HEK293 (cell line): ENCODE data around the gene SNRPD3.

Source experiments
- HOXC10 ChIP-seq: sonication (generic); formaldehyde crosslinking; IDR thresholded peaks from 2 replicates; pipeline ENCODE4 v1.8.1; 2023; ENCODE audit warnings: mild to moderate bottlenecking, missing genetic modification reagents
- SETDB1 ChIP-seq: IDR thresholded peaks from one replicate; pipeline ENCODE4 v1.6.1; 2017; ENCODE audit warnings: mild to moderate bottlenecking, low read length, moderate library complexity, mixed read lengths; ENCODE audit not compliant: insufficient read length
- SP2 ChIP-seq: fragments of 450-650 bp; formaldehyde crosslinking; IDR thresholded peaks from 2 replicates; pipeline ENCODE4 v1.5.1; 2016; ENCODE audit warnings: missing biosample characterization, missing genetic modification characterization
- WT1 ChIP-seq: fragments of 450-650 bp; formaldehyde crosslinking; IDR thresholded peaks from 2 replicates; pipeline ENCODE4 v1.5.1; 2016; ENCODE audit warnings: missing biosample characterization, missing genetic modification characterization
- ZBTB7A ChIP-seq: fragments of 450-650 bp; formaldehyde crosslinking; IDR thresholded peaks from 2 replicates; pipeline ENCODE4 v1.5.1; 2016; ENCODE audit warnings: low read depth, missing biosample characterization, missing genetic modification characterization
- ZBTB8A ChIP-seq: fragments of 450-650 bp; formaldehyde crosslinking; IDR thresholded peaks from 2 replicates; pipeline ENCODE4 v1.5.1; 2016; ENCODE audit warnings: missing biosample characterization, missing genetic modification characterization
- ZFP3 ChIP-seq: fragments of 450-650 bp; formaldehyde crosslinking; IDR thresholded peaks from 2 replicates; pipeline ENCODE4 v1.5.1; 2016; ENCODE audit warnings: low read depth, missing biosample characterization, missing genetic modification characterization
- ZFP41 ChIP-seq: fragments of 450-650 bp; formaldehyde crosslinking; IDR thresholded peaks from 2 replicates; pipeline ENCODE4 v1.5.1; 2016; ENCODE audit warnings: missing biosample characterization, missing genetic modification characterization, borderline replicate concordance
- ZFP69B ChIP-seq: fragments of 450-650 bp; formaldehyde crosslinking; IDR thresholded peaks from 2 replicates; pipeline ENCODE4 v1.5.1; 2016; ENCODE audit warnings: missing biosample characterization, missing genetic modification characterization
- ZNF169 ChIP-seq: fragments of 450-650 bp; formaldehyde crosslinking; IDR thresholded peaks from 2 replicates; pipeline ENCODE4 v1.5.1; 2016; ENCODE audit warnings: missing biosample characterization, missing genetic modification characterization
- ZNF174 ChIP-seq: fragments of 450-650 bp; formaldehyde crosslinking; IDR thresholded peaks from 2 replicates; pipeline ENCODE4 v1.5.0; 2017; ENCODE audit warnings: missing biosample characterization, mild to moderate bottlenecking, missing genetic modification characterization
- ZNF274 ChIP-seq, 2 experiments: fragments of 200-500 bp in 1 of 2; fragments of 450-650 bp in 1 of 2; sonication (Bioruptor generic) in 1 of 2; formaldehyde crosslinking in 1 of 2; IDR thresholded peaks; 2 replicates each; pipeline versions ENCODE4 v1.5.1 to v1.6.1; 2014 to 2016; ENCODE audit warnings: borderline replicate concordance in 1 of 2, inconsistent platforms in 1 of 2, low read length in 1 of 2, missing biosample characterization in 1 of 2, missing genetic modification characterization in 1 of 2
- ZNF426 ChIP-seq: fragments of 450-650 bp; formaldehyde crosslinking; IDR thresholded peaks from 2 replicates; pipeline ENCODE4 v1.5.1; 2017; ENCODE audit warnings: missing biosample characterization, missing genetic modification characterization, mild to moderate bottlenecking, inconsistent platforms, moderate library complexity
- ZNF510 ChIP-seq: fragments of 450-650 bp; formaldehyde crosslinking; IDR thresholded peaks from 2 replicates; pipeline ENCODE4 v1.5.1; 2018; ENCODE audit warnings: mild to moderate bottlenecking, missing genetic modification characterization, missing biosample characterization; ENCODE audit not compliant: insufficient replicate concordance
- ZNF529 ChIP-seq: fragments of 450-650 bp; formaldehyde crosslinking; IDR thresholded peaks from 2 replicates; pipeline ENCODE4 v1.5.1; 2017; ENCODE audit warnings: missing genetic modification characterization, missing biosample characterization; ENCODE audit not compliant: insufficient replicate concordance
- ZNF624 ChIP-seq: fragments of 450-650 bp; formaldehyde crosslinking; IDR thresholded peaks from 2 replicates; pipeline ENCODE4 v1.5.1; 2017; ENCODE audit warnings: missing biosample characterization, missing genetic modification characterization
- ZNF664 ChIP-seq: fragments of 450-650 bp; formaldehyde crosslinking; IDR thresholded peaks from 2 replicates; pipeline ENCODE4 v1.5.1; 2016; ENCODE audit warnings: missing biosample characterization, missing genetic modification characterization
- TF ChIP-seq, protein P1 (sequence below): fragments of 450-650 bp; formaldehyde crosslinking; IDR thresholded peaks from 2 replicates; pipeline ENCODE4 v1.5.1; 2016; ENCODE audit warnings: missing biosample characterization, missing genetic modification characterization
- TF ChIP-seq, protein P2 (sequence below): fragments of 450-650 bp; formaldehyde crosslinking; IDR thresholded peaks from 2 replicates; pipeline ENCODE4 v1.5.1; 2017; ENCODE audit warnings: missing biosample characterization, missing genetic modification characterization
- TF ChIP-seq, protein P3 (sequence below): fragments of 450-650 bp; formaldehyde crosslinking; IDR thresholded peaks from 2 replicates; pipeline ENCODE4 v1.5.1; 2016; ENCODE audit warnings: missing biosample characterization, missing genetic modification characterization
- TF ChIP-seq, protein P4 (sequence below): fragments of 450-650 bp; formaldehyde crosslinking; IDR thresholded peaks from 2 replicates; pipeline ENCODE4 v1.5.1; 2017; ENCODE audit warnings: missing biosample characterization, missing genetic modification characterization
- TF ChIP-seq, protein P5 (sequence below): fragments of 450-650 bp; formaldehyde crosslinking; IDR thresholded peaks from 2 replicates; pipeline ENCODE4 v1.5.1; 2016; ENCODE audit warnings: missing biosample characterization, missing genetic modification characterization

SNRPD3 gene

DNA sequence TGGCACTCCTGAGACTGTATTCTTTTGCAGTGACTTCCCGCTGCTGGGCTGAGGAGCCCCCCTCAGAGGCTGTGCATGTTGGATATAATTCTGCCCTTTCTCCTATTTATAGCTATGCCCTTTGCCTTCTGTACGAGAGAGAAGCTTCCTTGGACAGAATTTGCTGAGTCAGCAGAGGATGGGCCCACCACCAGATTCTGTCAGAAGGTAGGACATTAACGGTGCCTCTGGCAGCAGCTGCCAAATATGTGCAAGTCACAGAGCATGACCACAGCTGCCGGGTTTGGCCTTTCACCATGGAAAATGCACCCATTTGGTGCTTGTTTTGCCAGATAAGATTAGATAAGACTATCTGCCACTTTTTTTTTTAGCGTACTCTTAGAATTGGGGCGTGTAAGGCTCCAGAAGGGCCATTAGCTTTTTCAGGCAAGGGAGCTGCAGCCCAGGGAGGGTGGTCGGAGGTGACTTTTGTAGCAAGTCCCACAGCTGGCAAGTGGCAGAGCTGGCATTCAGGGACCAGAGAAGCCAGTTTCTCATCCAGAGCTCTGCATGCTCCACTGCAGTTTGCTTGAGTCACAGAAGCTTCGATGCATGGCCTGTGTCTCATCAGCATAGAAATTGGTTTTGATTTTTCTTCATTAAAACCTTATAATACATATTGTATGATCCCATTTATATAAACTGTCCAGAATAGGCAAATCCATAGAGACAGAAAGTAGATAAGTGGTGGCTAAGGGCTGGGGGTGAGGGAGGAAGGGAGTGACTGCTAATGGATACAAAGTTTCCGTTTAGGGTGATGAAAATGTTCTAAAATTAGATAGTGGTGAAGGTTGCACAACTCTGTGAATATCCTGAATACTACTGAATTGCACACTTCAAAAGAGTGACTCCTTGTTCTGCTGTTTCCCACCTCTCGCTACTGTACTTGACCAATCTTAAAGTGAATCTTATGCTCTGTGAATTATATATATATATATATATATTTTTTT, 44.9 kb upstream of the SNRPD3 start (continued):
- TF ChIP-seq ZFP3 (no peak), ZBTB8A (tag by site-specific recombination) (0 out of 2 replicates have a peak, but pooled peaks have one; percentile 33), SP2 (tag by site-specific recombination) (no peak), HOXC10 (CRISPR knock-in tag) (no peak), ZFP69B (peak; percentile 81), ZNF664 (tag by site-specific recombination) (no peak), ZNF624 (tag by site-specific recombination) (no peak), ZNF529 (tag by site-specific recombination) (no peak), SETDB1 (no peak), ZNF426 (tag by site-specific recombination) (no peak), ZBTB7A (tag by site-specific recombination) (no peak), WT1 (0 out of 2 replicates have a peak, but pooled peaks have one; percentile 50), ZNF174 (tag by site-specific recombination) (no peak), ZNF274 (IDR thresholded peaks at IDR 0.05; ENCODE audit: low read length) (no peak), ZNF274 (tag by site-specific recombination; IDR thresholded peaks at IDR 0.05; ENCODE audit: borderline replicate concordance) (no peak), ZNF169 (no peak), ZFP41 (no peak), ZNF510 (tag by site-specific recombination) (no peak)
- TF ChIP-seq, protein P1, sequence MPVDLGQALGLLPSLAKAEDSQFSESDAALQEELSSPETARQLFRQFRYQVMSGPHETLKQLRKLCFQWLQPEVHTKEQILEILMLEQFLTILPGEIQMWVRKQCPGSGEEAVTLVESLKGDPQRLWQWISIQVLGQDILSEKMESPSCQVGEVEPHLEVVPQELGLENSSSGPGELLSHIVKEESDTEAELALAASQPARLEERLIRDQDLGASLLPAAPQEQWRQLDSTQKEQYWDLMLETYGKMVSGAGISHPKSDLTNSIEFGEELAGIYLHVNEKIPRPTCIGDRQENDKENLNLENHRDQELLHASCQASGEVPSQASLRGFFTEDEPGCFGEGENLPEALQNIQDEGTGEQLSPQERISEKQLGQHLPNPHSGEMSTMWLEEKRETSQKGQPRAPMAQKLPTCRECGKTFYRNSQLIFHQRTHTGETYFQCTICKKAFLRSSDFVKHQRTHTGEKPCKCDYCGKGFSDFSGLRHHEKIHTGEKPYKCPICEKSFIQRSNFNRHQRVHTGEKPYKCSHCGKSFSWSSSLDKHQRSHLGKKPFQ (tag by site-specific recombination), result no peak
- TF ChIP-seq, protein P2, sequence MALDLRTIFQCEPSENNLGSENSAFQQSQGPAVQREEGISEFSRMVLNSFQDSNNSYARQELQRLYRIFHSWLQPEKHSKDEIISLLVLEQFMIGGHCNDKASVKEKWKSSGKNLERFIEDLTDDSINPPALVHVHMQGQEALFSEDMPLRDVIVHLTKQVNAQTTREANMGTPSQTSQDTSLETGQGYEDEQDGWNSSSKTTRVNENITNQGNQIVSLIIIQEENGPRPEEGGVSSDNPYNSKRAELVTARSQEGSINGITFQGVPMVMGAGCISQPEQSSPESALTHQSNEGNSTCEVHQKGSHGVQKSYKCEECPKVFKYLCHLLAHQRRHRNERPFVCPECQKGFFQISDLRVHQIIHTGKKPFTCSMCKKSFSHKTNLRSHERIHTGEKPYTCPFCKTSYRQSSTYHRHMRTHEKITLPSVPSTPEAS (tag by site-specific recombination), result no peak
- TF ChIP-seq, protein P3, sequence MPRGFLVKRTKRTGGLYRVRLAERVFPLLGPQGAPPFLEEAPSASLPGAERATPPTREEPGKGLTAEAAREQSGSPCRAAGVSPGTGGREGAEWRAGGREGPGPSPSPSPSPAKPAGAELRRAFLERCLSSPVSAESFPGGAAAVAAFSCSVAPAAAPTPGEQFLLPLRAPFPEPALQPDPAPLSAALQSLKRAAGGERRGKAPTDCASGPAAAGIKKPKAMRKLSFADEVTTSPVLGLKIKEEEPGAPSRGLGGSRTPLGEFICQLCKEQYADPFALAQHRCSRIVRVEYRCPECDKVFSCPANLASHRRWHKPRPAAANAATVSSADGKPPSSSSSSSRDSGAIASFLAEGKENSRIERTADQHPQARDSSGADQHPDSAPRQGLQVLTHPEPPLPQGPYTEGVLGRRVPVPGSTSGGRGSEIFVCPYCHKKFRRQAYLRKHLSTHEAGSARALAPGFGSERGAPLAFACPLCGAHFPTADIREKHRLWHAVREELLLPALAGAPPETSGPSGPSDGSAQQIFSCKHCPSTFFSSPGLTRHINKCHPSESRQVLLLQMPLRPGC (tag by site-specific recombination), result no peak
- TF ChIP-seq, protein P4, sequence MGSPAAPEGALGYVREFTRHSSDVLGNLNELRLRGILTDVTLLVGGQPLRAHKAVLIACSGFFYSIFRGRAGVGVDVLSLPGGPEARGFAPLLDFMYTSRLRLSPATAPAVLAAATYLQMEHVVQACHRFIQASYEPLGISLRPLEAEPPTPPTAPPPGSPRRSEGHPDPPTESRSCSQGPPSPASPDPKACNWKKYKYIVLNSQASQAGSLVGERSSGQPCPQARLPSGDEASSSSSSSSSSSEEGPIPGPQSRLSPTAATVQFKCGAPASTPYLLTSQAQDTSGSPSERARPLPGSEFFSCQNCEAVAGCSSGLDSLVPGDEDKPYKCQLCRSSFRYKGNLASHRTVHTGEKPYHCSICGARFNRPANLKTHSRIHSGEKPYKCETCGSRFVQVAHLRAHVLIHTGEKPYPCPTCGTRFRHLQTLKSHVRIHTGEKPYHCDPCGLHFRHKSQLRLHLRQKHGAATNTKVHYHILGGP, result no peak
- TF ChIP-seq, protein P5, sequence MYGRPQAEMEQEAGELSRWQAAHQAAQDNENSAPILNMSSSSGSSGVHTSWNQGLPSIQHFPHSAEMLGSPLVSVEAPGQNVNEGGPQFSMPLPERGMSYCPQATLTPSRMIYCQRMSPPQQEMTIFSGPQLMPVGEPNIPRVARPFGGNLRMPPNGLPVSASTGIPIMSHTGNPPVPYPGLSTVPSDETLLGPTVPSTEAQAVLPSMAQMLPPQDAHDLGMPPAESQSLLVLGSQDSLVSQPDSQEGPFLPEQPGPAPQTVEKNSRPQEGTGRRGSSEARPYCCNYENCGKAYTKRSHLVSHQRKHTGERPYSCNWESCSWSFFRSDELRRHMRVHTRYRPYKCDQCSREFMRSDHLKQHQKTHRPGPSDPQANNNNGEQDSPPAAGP (tag by site-specific recombination), result no peak
